Superior temporal gyrus (tissue), 1 donor: Measurements from ENCODE around the gene MCHR1.
A peak's percentile ranks its signal among the peaks of the same experiment; 100 is the strongest.
"Not testable (repeated sequence)": the region's sequence is repeated elsewhere in the genome, so short reads cannot be mapped to it uniquely, and the experiment has no call there.

ENCODE experiments used
- DNase-seq: peaks from one replicate; pipeline ENCODE4 v3.0.0-alpha.2; 2016; ENCODE audit errors: extremely low spot score

Gene MCHR1

GRCh38 chr22:40679249-40679963, at the start of gene MCHR1:
TSS of gene MCHR1 (plus strand) at chr22:40679484. CDS start at chr22:40679653, 169 bp downstream.
- DNase-seq: no peak

DNA sequence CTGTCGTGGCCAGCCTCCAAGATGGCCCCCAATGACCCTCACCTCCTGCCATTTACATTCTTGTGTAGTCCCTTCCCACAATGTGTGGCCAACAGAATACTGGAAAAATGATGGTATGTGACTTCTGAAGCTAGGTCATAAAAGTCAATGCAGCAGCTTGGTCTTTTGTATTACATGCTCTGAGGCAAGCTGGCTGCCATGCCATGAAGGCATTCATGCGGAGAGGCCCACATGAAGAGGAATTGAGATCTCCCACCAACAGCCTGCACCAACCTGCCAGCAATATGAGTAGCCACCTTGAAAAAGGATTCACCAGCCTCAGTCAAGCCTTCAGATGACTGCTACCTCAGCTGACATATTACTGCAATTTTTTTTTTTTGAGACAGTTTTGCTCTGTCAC, 47.4 kb upstream of the MCHR1 start:
- no peak for DNase-seq

DNA sequence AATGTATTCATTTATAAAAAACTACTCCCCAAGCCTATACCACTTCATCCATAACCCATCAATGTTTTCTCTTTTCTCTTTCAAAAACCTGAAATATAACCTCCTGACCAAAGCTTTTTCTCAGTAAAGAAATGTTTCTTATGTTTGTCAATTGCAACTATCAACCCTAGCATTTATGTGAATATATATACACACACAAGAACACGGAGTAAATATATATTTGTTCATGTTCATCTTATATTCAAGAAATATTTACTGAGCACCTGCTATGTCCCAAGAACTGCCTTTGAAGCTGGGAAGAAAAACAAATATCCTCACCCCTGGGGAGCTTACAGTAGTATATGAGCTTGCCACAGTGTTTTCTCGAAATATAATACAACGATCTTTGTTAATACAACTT, 46.2 kb upstream of the MCHR1 start:
- DNase-seq: no peak

DNA sequence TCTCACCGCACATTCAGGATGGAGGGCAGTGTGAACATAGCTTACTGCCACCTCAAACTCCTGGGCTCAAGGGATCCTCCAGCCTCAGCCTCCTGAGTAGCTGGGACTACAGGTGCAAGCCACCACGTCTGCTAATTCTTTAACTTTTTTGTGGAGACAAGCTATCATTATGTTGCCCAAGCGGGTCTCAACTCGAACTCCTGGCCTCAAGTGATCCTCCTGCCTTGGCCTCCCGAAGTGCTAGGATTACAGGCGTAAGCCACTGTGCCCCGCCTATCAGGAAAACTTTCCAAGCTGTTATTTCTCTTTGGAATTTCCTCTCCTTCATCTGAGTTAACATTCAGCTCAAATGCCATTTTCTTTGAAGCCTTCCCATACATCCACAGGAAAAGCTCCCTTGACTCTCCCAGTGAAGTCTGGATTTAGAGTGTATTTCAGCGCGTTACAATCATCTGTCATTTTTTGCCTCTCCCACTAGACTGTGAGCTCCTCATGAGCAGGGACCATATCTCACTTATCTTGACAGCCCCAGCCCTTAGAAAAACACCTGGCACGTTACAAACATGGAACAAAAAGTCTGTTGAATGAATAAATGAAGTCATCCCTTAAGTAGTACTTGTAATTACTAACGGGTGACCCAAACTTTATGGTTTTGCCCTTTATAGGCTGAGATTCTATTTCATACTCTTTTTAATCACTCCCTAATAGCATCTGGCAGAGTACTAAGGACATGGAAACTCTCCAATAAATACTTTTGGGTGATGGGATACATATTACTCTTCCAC, 45.0 kb upstream of the MCHR1 start:
- no peak for DNase-seq

DNA sequence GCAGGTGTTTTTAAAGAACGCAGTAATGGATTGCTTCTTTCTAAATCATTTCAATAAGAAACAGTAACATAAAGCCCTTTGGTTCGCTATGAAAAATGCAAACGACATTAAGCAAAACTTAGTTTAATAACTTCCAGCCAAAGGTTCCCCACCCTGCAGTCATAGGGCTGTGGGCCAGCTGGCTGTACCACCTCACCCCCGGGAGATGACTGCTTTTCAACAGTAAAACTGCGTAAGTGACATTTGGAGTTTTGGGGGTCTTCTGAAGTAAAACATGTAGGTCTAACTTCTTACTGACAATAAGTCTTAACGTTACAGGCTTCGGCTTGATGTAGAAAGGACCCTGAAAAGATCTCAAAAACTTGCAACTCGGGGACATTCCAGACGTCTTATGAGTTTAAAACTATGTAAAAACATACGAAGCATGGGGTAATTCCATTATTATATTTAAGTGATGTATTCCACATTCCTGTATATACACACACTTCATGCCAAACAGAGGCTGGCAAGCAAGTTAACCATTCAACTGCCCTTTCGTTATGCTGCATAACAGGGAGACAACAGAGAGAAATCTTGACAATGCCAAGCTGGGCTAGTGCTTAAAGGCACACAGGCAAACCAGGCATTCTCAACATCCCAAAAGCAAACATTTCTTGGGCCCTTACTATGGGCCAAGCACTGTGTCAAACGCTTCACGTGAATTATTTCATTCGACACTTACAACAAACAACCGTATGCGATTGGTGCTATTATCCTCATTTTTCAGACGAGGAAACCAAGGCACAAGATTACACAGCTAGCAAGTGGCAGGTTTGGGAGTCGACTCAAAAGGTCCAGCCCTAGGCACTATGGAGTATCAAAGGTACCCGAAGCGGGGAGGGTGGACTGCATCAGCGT, 44.0 kb upstream of the MCHR1 start:
- DNase-seq: no peak

DNA sequence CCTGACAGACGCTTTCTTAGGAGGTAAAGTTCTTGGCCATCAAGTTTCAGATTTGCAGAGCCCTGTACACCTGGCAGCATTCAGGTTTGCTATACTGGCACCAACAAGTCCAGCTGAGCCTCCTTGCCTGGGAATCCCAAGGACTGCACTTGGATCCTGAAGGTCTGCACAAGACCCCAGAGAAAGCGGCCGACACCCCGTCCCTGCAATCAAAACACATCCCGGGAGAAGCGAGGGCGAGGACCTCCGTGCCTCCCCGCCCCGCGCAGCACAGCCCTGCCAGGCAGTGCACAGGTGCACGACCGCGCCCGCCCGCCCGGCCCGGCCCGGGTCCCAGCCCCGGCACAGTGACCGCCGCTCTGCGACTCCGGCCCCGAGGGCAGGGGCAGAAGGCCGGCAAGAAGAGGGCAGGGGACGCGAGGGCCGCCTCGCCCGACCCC, 43.3 kb upstream of the MCHR1 start:
- no peak for DNase-seq

- DNase-seq: peak; percentile 100
Measured at GRCh38 chr22:40636380-40637182, 42.7 kb upstream of the MCHR1 start, which contains the start of gene MRTFA. TSS of gene MRTFA (minus strand) at chr22:40636719.

GRCh38 chr22:40637183-40638150, 41.8 kb upstream of the MCHR1 start:
- no peak for DNase-seq

DNA sequence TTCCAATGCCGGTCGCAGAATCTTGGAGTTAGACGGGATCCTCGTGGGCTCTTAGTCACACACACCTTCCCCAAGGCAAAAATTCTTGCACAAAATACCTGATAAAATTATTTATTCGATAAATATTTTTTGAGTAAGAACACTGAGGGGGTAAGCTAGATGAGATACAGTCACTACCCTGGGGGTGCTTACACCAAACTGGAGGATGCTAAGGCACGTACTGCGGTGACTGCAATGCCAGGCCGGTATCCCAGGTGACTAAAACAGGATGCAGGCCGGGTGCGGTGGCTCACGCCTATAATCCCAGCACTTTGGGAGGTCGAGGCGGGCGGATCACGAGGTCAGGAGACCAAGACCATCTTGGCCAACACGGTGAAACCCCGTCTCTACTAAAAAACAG, 41.0 kb upstream of the MCHR1 start:
- no peak for DNase-seq

DNA sequence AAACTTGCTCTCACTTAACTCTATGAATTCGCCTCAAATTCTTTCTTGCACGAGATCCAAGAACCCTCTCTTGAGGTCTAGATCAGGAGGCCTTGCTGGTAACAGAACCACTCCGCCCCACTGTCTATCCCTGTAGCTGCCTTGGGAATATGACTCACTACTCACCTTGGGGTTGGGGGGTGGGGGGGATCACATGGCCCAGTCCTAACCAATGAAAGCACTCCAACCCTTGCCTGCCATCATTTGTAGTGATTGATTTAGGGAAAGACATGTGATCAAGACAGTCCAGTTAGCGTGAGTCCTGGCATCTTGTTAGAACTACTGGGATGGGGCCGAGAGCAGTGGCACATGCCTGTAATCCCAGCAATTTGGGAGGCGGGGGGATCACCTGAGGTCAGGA, 38.0 kb upstream of the MCHR1 start:
- DNase-seq: no peak

GRCh38 chr22:40642316-40642715, 37.0 kb upstream of the MCHR1 start:
- no peak for DNase-seq

- no peak for DNase-seq
Measured at GRCh38 chr22:40645579-40646197, 33.6 kb upstream of the MCHR1 start.

DNA sequence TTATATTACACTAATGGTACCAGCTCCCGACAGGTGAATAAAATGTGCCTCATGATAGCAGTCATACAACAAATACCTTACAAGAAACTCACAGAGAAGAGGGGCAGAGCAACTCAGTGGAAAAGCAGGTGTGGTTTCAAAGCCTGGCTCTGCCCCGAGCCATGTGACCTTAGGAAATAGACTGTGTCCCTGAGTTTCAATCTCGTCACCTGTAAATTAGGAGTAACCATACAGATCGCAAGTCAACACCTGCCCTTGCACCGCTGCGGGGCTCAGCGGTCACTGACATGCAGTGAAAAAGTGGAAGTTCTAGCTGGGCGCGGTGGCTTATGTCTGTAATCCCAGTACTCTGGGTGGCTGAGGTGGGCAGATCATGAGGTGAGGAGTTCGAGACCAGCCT, 30.9 kb upstream of the MCHR1 start:
- no peak for DNase-seq

DNA sequence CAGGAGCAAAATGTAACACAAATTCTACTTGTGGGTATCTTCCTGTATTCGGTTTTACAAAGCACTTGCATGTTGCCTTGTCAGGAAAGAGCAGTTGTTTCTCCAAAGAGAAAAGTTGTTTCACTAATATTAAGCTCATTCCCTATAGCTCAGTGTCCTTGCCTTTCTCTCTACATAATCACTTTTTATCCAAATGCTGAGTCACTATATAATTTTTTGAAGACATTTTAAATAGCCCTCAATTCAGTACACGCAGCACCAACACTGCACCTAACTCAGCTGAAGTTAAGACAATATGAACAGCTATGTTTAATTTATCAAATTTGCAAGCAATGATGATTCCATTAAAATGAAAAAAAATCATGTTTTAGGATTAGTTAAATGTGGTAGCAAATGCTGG, 28.2 kb upstream of the MCHR1 start:
- DNase-seq: no peak

- DNase-seq: peak; percentile 99
Measured at GRCh38 chr22:40651563-40652501, 27.5 kb upstream of the MCHR1 start.

GRCh38 chr22:40653361-40653760, 25.9 kb upstream of the MCHR1 start:
- DNase-seq: no peak

- peak; percentile 84 for DNase-seq
Measured at GRCh38 chr22:40654522-40655167, 24.6 kb upstream of the MCHR1 start.

- DNase-seq: not testable (repeated sequence)
Measured at GRCh38 chr22:40655941-40656340, 23.3 kb upstream of the MCHR1 start.
